ENCODE measurements around the gene PSPH.

DNA sequence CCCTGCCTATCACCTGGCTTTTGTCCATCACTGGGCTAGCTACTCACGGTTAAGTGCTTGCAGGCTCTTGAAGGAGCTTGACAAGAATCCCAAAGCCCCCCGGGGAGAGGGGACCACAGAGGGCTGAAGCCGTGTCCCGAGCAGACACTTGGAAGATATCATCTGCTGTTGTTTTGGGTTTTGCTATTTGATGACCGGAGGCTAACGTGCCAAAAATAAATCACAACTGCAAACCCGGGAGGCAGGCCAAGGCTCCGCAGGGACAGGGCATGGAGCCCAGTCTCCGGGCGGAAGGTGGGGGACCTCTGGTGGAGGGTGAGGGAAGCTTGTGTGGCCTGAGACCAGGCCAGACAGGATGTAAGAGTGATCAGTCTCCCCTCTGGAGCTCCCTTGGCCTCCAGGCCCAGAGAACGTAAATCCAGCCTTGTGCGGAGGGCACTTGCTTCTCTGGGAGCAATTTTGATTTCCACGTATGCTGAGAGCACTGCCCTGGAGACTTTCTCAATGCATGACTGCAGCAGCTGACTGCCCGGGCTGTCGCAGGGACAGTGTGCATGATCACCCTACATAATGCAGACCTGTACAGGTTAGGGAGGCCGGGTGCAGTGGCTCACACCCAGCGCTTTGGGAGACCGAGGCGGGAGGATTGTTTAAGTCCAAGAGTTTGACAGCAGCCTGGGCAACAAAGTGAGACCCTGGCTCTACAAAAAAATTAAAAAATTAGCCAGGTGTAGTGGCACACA is 41.7 kb upstream of the PSPH start, which contains the start of gene PHKG1:
- TF ChIP-seq EZH2 (IDR thresholded peaks at IDR 0.05) = no peak
- TF ChIP-seq POLR2AphosphoS5 (IDR thresholded peaks at IDR 0.05; ENCODE audit: borderline replicate concordance, low read depth, low read length) = no peak
- TF ChIP-seq FOXP2 (optimal IDR thresholded peaks at IDR 0.05; ENCODE audit: control extremely low read depth, extremely low read length, insufficient read depth) = no peak

Data from SK-N-MC (cell line).